Measurements from ENCODE around the gene GBGT1. TPM values are rescaled to one million over a fixed set of nuclear protein-coding genes. Genes with fewer than 3 reads are reported as not detected.

GBGT1 gene
- polyA plus RNA-seq, 1 of the 3 experiments (the other 2 are of a cell fraction) = 0.51 TPM

DNA sequence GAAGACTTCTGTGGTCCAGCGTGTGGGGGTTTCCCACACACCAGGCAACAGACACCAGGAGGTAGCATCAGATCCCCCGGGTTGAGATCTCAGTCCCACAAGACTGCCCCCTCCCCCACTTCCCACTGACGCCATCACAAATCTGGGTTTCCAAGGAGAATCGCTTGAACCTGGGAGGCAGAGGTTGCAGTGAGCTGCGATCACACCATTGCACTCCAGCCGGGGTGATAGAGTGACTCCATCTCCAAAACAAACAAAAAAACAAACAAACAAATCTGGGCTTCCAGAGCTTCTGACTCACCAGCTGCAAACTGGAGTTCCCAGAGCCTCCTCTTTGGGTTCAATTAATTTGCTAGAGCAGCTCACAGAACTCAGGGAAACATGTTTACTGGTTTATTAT lies 4.7 kb upstream of the GBGT1 start:
- POLR2A ChIA-PET = no interaction called here
- no peak overlapping the region for H3K4me3 ChIP-seq (ENCODE audit: low read depth in 2 of 2, low read length in 1 of 2)
- no peak for DNase-seq
- H3K79me2 ChIP-seq (ENCODE audit: insufficient read depth) = no peaks in the 10 kb centered on the region
- no peak overlapping the region for H3K4me2 ChIP-seq
- H3K27ac ChIP-seq (ENCODE audit: low read depth in 2 of 2, low read length in 1 of 2) = no peak overlapping the region
- CTCF ChIA-PET = interaction anchor here (3.2 kb wide), 1 partner anchor 18 kb away, joined by 18 read pairs; no protein-coding TSS in a partner anchor
- H3F3A ChIP-seq (replicated peaks; ENCODE audit: insufficient read depth) = no peaks in the 10 kb centered on the region
- no peaks in the 10 kb centered on the region for H3K9me2 ChIP-seq
- H2AFZ ChIP-seq (ENCODE audit: low read depth) = no peak overlapping the region
- no peaks in the 10 kb centered on the region for H4K20me1 ChIP-seq (ENCODE audit: insufficient read depth)
- no peak overlapping the region for H3K9ac ChIP-seq
- no peak for TF ChIP-seq NRF1 (IDR thresholded peaks at IDR 0.05; ENCODE audit: low read depth, low read length)
- TF ChIP-seq RCOR1 (IDR thresholded peaks at IDR 0.05; ENCODE audit: low read length) = no peak
- TF ChIP-seq, protein P1, sequence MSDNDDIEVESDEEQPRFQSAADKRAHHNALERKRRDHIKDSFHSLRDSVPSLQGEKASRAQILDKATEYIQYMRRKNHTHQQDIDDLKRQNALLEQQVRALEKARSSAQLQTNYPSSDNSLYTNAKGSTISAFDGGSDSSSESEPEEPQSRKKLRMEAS (IDR thresholded peaks at IDR 0.05; ENCODE audit: low read depth) = no peak
- no peak for TF ChIP-seq EZH2phosphoT487 (IDR thresholded peaks at IDR 0.05; ENCODE audit: borderline replicate concordance, low read depth)
- TF ChIP-seq, protein P2, sequence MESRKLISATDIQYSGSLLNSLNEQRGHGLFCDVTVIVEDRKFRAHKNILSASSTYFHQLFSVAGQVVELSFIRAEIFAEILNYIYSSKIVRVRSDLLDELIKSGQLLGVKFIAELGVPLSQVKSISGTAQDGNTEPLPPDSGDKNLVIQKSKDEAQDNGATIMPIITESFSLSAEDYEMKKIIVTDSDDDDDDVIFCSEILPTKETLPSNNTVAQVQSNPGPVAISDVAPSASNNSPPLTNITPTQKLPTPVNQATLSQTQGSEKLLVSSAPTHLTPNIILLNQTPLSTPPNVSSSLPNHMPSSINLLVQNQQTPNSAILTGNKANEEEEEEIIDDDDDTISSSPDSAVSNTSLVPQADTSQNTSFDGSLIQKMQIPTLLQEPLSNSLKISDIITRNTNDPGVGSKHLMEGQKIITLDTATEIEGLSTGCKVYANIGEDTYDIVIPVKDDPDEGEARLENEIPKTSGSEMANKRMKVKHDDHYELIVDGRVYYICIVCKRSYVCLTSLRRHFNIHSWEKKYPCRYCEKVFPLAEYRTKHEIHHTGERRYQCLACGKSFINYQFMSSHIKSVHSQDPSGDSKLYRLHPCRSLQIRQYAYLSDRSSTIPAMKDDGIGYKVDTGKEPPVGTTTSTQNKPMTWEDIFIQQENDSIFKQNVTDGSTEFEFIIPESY (IDR thresholded peaks at IDR 0.05; ENCODE audit: borderline replicate concordance, low read depth) = no peak
- TF ChIP-seq MEF2A (IDR thresholded peaks at IDR 0.05; ENCODE audit: borderline replicate concordance, low read depth) = no peak
- TF ChIP-seq SMC3 (IDR thresholded peaks at IDR 0.05; ENCODE audit: low read depth, low read length) = no peak
- TF ChIP-seq, protein P3, sequence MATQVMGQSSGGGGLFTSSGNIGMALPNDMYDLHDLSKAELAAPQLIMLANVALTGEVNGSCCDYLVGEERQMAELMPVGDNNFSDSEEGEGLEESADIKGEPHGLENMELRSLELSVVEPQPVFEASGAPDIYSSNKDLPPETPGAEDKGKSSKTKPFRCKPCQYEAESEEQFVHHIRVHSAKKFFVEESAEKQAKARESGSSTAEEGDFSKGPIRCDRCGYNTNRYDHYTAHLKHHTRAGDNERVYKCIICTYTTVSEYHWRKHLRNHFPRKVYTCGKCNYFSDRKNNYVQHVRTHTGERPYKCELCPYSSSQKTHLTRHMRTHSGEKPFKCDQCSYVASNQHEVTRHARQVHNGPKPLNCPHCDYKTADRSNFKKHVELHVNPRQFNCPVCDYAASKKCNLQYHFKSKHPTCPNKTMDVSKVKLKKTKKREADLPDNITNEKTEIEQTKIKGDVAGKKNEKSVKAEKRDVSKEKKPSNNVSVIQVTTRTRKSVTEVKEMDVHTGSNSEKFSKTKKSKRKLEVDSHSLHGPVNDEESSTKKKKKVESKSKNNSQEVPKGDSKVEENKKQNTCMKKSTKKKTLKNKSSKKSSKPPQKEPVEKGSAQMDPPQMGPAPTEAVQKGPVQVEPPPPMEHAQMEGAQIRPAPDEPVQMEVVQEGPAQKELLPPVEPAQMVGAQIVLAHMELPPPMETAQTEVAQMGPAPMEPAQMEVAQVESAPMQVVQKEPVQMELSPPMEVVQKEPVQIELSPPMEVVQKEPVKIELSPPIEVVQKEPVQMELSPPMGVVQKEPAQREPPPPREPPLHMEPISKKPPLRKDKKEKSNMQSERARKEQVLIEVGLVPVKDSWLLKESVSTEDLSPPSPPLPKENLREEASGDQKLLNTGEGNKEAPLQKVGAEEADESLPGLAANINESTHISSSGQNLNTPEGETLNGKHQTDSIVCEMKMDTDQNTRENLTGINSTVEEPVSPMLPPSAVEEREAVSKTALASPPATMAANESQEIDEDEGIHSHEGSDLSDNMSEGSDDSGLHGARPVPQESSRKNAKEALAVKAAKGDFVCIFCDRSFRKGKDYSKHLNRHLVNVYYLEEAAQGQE (IDR thresholded peaks at IDR 0.05; ENCODE audit: low read depth, low read length) = no peak
- TF ChIP-seq TEAD4 (IDR thresholded peaks at IDR 0.05; ENCODE audit: borderline replicate concordance, insufficient read depth) = no peak
- TF ChIP-seq RXRA (IDR thresholded peaks at IDR 0.05; ENCODE audit: borderline replicate concordance, low read depth) = no peak
- TF ChIP-seq RFX5 (IDR thresholded peaks at IDR 0.05; ENCODE audit: low read length) = no peak
- no peak for TF ChIP-seq MXI1 (IDR thresholded peaks at IDR 0.05; ENCODE audit: low read depth, low read length)
- TF ChIP-seq, protein P4, sequence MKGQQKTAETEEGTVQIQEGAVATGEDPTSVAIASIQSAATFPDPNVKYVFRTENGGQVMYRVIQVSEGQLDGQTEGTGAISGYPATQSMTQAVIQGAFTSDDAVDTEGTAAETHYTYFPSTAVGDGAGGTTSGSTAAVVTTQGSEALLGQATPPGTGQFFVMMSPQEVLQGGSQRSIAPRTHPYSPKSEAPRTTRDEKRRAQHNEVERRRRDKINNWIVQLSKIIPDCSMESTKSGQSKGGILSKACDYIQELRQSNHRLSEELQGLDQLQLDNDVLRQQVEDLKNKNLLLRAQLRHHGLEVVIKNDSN (IDR thresholded peaks at IDR 0.05; ENCODE audit: borderline replicate concordance, low read depth) = no peak
- TF ChIP-seq NFIC (IDR thresholded peaks at IDR 0.05; ENCODE audit: borderline replicate concordance) = no peak
- no peak for TF ChIP-seq FOXM1 (IDR thresholded peaks at IDR 0.05; ENCODE audit: low read depth)
- TF ChIP-seq TCF12 (IDR thresholded peaks at IDR 0.05) = no peak
- peaks cover 0 to 5% of the 10 kb centered on the region in 2 experiments; a peak in 1 of 4 replicates for H3K4me1 ChIP-seq (ENCODE audit: control insufficient read depth in 1 of 2, insufficient read depth in 2 of 2, low read depth in 1 of 2, low read length in 1 of 2)
- peaks cover 4% of the 10 kb centered on the region; the same call in 1 of the 2 replicates for H3K27me3 ChIP-seq (ENCODE audit: insufficient read depth)
- no peaks in the 10 kb centered on the region for H3K9me3 ChIP-seq
- WGBS (ENCODE audit: low lambda C conversion rate) = 45% methylated on average over 5 of the region's 6 CpGs
- H3K36me3 ChIP-seq (replicated peaks in 1 of 2; ENCODE audit: control insufficient read depth in 1 of 2, insufficient read depth in 2 of 2, low read length in 1 of 2) = no peaks in the 10 kb centered on the region
